GM21619 (cell line): ENCODE results near the gene TRPT1.
A peak's percentile ranks its signal among the peaks of the same experiment; 100 is the strongest.

ENCODE experiments used
- ATAC-seq: cut with Tn5 transposase; IDR thresholded peaks from one replicate; pipeline ENCODE4 v1.9.1; 2021; ENCODE audit not compliant: unreplicated experiment

The TRPT1 gene

GRCh38 chr11:64225608-64226506, at the start of gene TRPT1, which contains the start of gene NUDT22:
Gene TRPT1 (minus strand): TSS chr11:64226186. CDS start chr11:64225860, 326 bp downstream.
Gene NUDT22 (plus strand): TSS chr11:64226274. CDS start chr11:64226653, 379 bp downstream.
- ATAC-seq: peak; percentile 40

GRCh38 chr11:64275031-64275800, 49.2 kb upstream of the TRPT1 start:
- no peak for ATAC-seq

GRCh38 chr11:64269540-64270220, 43.7 kb upstream of the TRPT1 start:
- ATAC-seq: peak; percentile 60

GRCh38 chr11:64268893-64269539, 43.0 kb upstream of the TRPT1 start:
- peak; percentile 14 for ATAC-seq

- ATAC-seq: no peak
These were observed 42.3 kb upstream of the TRPT1 start for GRCh38 chr11:64268025-64268892.

GRCh38 chr11:64267207-64267945, 41.4 kb upstream of the TRPT1 start:
- no peak for ATAC-seq

- no peak for ATAC-seq
These were observed 40.4 kb upstream of the TRPT1 start for GRCh38 chr11:64266339-64266738.

GRCh38 chr11:64265176-64266160, 39.5 kb upstream of the TRPT1 start:
- no peak for ATAC-seq

GRCh38 chr11:64264371-64264852, 38.4 kb upstream of the TRPT1 start:
- ATAC-seq: no peak

GRCh38 chr11:64263947-64264317, 37.9 kb upstream of the TRPT1 start:
- ATAC-seq: no peak

GRCh38 chr11:64263021-64263946, 37.3 kb upstream of the TRPT1 start:
- ATAC-seq: no peak

GRCh38 chr11:64262271-64263002, 36.5 kb upstream of the TRPT1 start:
- ATAC-seq: no peak

GRCh38 chr11:64261556-64262080, 35.6 kb upstream of the TRPT1 start:
- no peak for ATAC-seq

- ATAC-seq: no peak
These were observed 34.2 kb upstream of the TRPT1 start for GRCh38 chr11:64260147-64260708.

- ATAC-seq: no peak
These were observed 33.6 kb upstream of the TRPT1 start for GRCh38 chr11:64259533-64260067.
